Measurements from ENCODE around the gene EXOC6B.

DNA sequence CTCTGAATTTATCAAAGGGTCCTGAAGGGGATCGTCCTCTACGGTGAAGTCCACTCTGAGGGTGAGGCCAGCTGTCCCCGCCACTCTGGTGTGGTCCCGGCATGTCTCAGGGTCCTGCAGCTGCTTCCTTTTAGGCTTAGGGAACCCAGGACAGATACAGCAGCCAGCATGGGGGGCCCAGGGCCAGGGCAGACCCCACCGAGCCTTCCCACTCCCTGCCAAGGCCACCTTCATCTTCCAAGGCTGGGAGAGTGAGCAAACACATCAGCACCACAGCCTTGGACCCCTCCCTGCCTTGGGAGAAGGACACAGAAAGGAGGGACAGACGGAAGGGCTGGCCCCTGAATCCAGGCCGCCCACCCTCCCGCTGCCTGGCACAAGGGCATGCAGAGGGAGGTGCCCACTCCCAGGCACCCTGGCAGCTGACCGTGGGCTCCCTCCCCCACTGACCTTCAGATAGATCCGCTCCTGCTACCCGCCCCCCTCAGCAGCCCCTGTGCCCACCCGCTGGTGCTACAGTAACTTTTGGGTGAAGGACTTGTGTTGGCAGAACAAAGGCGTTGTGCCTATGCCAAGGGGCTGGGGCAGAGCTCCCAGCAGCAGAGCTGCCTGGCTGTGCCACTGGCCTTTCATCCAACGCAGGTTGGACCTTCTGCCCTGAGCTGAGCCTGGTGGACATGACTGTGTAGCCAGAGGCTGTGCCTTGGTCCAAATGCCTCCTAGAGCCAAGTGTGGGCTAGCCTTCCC, 685.8 kb downstream of the EXOC6B start:
- no peak for TF ChIP-seq EZH2 (IDR thresholded peaks at IDR 0.05; ENCODE audit: low read depth)
- TF ChIP-seq, protein P1, sequence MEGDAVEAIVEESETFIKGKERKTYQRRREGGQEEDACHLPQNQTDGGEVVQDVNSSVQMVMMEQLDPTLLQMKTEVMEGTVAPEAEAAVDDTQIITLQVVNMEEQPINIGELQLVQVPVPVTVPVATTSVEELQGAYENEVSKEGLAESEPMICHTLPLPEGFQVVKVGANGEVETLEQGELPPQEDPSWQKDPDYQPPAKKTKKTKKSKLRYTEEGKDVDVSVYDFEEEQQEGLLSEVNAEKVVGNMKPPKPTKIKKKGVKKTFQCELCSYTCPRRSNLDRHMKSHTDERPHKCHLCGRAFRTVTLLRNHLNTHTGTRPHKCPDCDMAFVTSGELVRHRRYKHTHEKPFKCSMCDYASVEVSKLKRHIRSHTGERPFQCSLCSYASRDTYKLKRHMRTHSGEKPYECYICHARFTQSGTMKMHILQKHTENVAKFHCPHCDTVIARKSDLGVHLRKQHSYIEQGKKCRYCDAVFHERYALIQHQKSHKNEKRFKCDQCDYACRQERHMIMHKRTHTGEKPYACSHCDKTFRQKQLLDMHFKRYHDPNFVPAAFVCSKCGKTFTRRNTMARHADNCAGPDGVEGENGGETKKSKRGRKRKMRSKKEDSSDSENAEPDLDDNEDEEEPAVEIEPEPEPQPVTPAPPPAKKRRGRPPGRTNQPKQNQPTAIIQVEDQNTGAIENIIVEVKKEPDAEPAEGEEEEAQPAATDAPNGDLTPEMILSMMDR (conservative IDR thresholded peaks at IDR 0.05): no peak
